ENCODE data around the gene MICAL2.

Gene MICAL2

DNA sequence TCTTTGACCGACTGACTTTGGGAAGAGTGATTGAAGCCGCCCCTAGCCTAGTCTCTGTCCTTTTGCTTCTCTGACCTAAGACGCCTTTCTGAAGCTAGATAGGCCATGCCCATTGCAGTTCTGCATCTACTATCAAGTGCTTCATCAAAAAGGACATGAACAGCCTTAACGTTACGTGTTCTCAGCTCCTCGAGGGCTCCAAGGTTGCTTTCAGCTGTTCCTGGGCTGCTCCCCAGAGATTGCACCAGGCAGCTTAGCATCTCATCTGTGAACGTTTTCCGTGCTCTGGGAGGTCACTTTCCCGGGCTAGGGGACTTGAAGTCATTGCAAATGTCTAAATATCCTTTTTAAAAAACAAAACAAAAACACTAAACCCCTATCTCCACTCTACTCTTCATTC, 13.9 kb downstream of the MICAL2 start:
- no peak overlapping the region for H3K9ac ChIP-seq (ENCODE audit: low read length)
- no peak overlapping the region for H3K27ac ChIP-seq (ENCODE audit: low read length)
- TF ChIP-seq, protein P1, sequence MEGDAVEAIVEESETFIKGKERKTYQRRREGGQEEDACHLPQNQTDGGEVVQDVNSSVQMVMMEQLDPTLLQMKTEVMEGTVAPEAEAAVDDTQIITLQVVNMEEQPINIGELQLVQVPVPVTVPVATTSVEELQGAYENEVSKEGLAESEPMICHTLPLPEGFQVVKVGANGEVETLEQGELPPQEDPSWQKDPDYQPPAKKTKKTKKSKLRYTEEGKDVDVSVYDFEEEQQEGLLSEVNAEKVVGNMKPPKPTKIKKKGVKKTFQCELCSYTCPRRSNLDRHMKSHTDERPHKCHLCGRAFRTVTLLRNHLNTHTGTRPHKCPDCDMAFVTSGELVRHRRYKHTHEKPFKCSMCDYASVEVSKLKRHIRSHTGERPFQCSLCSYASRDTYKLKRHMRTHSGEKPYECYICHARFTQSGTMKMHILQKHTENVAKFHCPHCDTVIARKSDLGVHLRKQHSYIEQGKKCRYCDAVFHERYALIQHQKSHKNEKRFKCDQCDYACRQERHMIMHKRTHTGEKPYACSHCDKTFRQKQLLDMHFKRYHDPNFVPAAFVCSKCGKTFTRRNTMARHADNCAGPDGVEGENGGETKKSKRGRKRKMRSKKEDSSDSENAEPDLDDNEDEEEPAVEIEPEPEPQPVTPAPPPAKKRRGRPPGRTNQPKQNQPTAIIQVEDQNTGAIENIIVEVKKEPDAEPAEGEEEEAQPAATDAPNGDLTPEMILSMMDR (IDR thresholded peaks at IDR 0.05; ENCODE audit: low read depth, low read length) = no peak
- TF ChIP-seq EZH2phosphoT487 (IDR thresholded peaks at IDR 0.05; ENCODE audit: low read depth) = no peak

DNA sequence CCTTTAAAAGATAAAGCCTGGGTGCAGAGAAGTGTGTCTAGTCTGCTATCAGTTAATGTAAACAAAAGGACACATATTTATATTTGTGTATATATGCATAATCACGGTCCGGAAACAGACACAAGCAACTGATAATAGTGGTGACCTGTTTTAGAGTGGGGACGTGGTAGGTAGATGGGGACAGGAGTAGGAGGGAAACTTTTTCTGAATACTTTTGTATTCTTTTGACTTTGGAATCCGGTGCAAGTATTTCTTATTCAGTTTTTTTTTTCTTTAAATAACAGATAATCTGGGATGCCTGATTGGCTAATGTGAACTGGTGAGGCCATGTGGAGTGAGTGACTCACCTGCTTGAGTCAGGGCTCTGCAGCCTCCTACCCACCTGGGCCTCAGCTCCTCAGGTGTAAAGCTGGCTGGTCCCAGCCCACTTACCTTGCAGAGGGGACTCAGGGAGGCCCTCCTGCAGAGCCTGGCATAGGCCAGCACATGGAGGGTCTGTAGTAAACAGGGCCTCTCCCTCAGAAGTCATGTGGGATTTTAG, 15.3 kb downstream of the MICAL2 start:
- Histone ChIP-seq H4K20me1 (ENCODE audit: insufficient read depth, low read length) (no peaks in the 10 kb centered on the region), H3K79me2 (ENCODE audit: low read length) (no peaks in the 10 kb centered on the region), H3K9me3 (ENCODE audit: insufficient read depth, low read length) (no peaks in the 10 kb centered on the region), H3K36me3 (replicated peaks; ENCODE audit: low read depth, low read length) (no peaks in the 10 kb centered on the region), H3K4me3 (ENCODE audit: low read length) (no peak overlapping the region), H3K27me3 (ENCODE audit: low read depth, low read length) (peaks cover 33% of the 10 kb centered on the region), H3K4me2 (ENCODE audit: low read length) (no peak overlapping the region), H3K27ac (ENCODE audit: low read length) (no peak overlapping the region), H3K9ac (ENCODE audit: low read length) (no peak overlapping the region), H3K4me1 (ENCODE audit: low read length) (0 out of 2 replicates have a peak, but pooled peaks cover 2% of the 10 kb centered on the region), H2AFZ (ENCODE audit: low read depth, low read length) (no peak overlapping the region)
- TF ChIP-seq, protein P1 (IDR thresholded peaks at IDR 0.05; ENCODE audit: low read depth, low read length) = no peak
- TF ChIP-seq EZH2phosphoT487 (IDR thresholded peaks at IDR 0.05; ENCODE audit: low read depth) = no peak

More for the DNA sequence above, 13.9 kb downstream of the MICAL2 start:
- no peak overlapping the region for H3K4me2 ChIP-seq (ENCODE audit: low read length)
- no peak overlapping the region for H3K4me3 ChIP-seq (ENCODE audit: low read length)
- H3K27me3 ChIP-seq (ENCODE audit: low read depth, low read length) = peaks cover 33% of the 10 kb centered on the region
- H2AFZ ChIP-seq (ENCODE audit: low read depth, low read length) = no peak overlapping the region
- H3K4me1 ChIP-seq (ENCODE audit: low read length) = 0 out of 2 replicates have a peak, but pooled peaks cover 2% of the 10 kb centered on the region
- H3K9me3 ChIP-seq (ENCODE audit: insufficient read depth, low read length) = no peaks in the 10 kb centered on the region
- no peaks in the 10 kb centered on the region for H3K79me2 ChIP-seq (ENCODE audit: low read length)
- H3K36me3 ChIP-seq (replicated peaks; ENCODE audit: low read depth, low read length) = no peaks in the 10 kb centered on the region
- H4K20me1 ChIP-seq (ENCODE audit: insufficient read depth, low read length) = no peaks in the 10 kb centered on the region

DNA sequence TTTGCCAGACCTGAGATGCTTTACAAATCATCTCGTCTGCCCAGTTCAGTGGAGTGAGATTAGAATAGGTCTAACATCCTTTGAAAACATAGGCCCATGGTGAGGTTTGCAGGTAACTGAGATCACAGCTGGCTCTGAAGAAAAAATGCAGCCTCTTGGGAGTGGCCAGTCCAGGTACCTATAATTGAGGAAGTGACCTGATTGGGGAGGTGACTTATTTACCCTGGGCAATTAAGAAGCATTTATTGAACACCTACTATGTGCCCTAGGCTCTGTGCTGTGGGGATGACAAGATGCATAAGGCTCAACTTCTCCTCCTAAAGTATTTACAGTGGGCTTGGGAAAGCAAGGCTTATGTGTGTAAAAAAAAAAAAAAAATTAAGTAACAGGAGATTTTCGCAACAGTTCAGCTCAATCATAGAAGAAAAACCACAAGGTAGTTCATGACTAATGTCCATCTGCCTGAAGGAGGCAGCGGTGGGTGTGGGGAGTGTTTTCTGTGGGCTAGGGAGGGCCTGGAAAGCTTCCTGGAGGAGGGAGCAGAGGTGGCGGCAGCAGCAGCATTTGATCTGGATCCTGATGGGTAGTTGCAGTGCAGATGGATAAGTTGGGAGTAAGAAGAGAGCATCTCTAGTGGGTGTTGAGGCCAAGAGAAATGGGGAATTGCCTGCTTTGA, 16.1 kb downstream of the MICAL2 start:
- no peaks in the 10 kb centered on the region for H3K36me3 ChIP-seq (replicated peaks; ENCODE audit: low read depth, low read length)
- no peak overlapping the region for H3K4me2 ChIP-seq (ENCODE audit: low read length)
- peaks cover 33% of the 10 kb centered on the region for H3K27me3 ChIP-seq (ENCODE audit: low read depth, low read length)
- no peak overlapping the region for H3K4me3 ChIP-seq (ENCODE audit: low read length)
- no peaks in the 10 kb centered on the region for H4K20me1 ChIP-seq (ENCODE audit: insufficient read depth, low read length)
- TF ChIP-seq, protein P1 (IDR thresholded peaks at IDR 0.05; ENCODE audit: low read depth, low read length) = no peak
- no peak for TF ChIP-seq EZH2phosphoT487 (IDR thresholded peaks at IDR 0.05; ENCODE audit: low read depth)
- no peaks in the 10 kb centered on the region for H3K9me3 ChIP-seq (ENCODE audit: insufficient read depth, low read length)
- H3K27ac ChIP-seq (ENCODE audit: low read length) = no peak overlapping the region
- no peaks in the 10 kb centered on the region for H3K79me2 ChIP-seq (ENCODE audit: low read length)
- no peak overlapping the region for H3K9ac ChIP-seq (ENCODE audit: low read length)
- H2AFZ ChIP-seq (ENCODE audit: low read depth, low read length) = no peak overlapping the region
- H3K4me1 ChIP-seq (ENCODE audit: low read length) = 0 out of 2 replicates have a peak, but pooled peaks cover 2% of the 10 kb centered on the region

DNA sequence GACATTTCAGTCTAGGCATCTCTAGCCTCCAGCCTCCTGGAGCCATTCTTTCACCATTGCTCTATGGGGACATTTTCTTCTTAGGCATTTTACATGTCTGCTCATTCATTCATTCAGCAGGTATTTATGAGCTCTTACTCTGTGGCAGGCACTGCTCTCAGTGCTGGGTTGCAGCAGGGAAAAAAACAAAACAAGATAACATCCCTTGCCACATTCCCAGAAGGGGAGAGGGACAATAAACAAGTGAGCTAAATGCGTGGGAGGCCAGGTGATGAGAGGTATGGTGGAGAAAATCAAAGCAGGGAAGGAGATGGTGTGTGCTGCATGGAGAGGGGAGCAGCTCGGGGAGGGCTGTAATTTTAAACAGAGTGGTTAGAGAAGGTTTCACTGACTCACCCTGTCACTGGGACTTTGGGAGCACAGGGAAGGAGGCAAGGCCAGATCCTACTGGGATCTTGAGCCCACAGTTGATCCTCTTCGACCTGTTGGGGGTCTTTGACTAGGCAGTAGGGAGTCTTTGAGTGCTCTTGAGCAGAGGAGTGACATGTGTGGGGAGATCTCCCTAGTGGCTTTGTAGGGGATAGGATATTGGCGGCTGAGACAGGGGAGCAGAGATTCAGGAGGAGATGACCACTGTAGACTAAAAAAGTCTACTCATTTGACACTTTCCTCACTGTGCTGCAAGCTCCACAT, 17.0 kb downstream of the MICAL2 start:
- Histone ChIP-seq H3K4me3 (ENCODE audit: low read length) (no peak overlapping the region), H3K36me3 (replicated peaks; ENCODE audit: low read depth, low read length) (no peaks in the 10 kb centered on the region), H3K79me2 (ENCODE audit: low read length) (no peaks in the 10 kb centered on the region), H2AFZ (ENCODE audit: low read depth, low read length) (no peak overlapping the region), H3K9me3 (ENCODE audit: insufficient read depth, low read length) (no peaks in the 10 kb centered on the region), H3K9ac (ENCODE audit: low read length) (no peak overlapping the region), H4K20me1 (ENCODE audit: insufficient read depth, low read length) (no peaks in the 10 kb centered on the region), H3K27me3 (ENCODE audit: low read depth, low read length) (peaks cover 36% of the 10 kb centered on the region), H3K4me2 (ENCODE audit: low read length) (no peak overlapping the region), H3K4me1 (ENCODE audit: low read length) (0 out of 2 replicates have a peak, but pooled peaks cover 2% of the 10 kb centered on the region), H3K27ac (ENCODE audit: low read length) (no peak overlapping the region)
- TF ChIP-seq, protein P1 (IDR thresholded peaks at IDR 0.05; ENCODE audit: low read depth, low read length) = no peak
- TF ChIP-seq EZH2phosphoT487 (IDR thresholded peaks at IDR 0.05; ENCODE audit: low read depth) = no peak
